Fibroblast of lung (primary cell): ENCODE results near the gene CYTH4. TPM values are rescaled to one million over a fixed set of nuclear protein-coding genes. Genes with fewer than 3 reads are reported as not detected.
A peak's percentile ranks its signal among the peaks of the same experiment; 100 is the strongest.

Source experiments
- DNase-seq, 2 donors: peaks; one replicate each; pipeline versions ENCODE4 v3.0.0 to v3.0.0-alpha.2; 2010; ENCODE audit warnings: low read depth in 2 of 2
- H2AFZ ChIP-seq: 2 replicates; pipeline ENCODE4 v1.5.1; 2012; ENCODE audit warnings: low read length, control low read depth, inconsistent platforms
- H3K27ac ChIP-seq: 2 replicates; pipeline ENCODE4 v1.5.1; 2011; ENCODE audit warnings: low read length, control low read depth; ENCODE audit not compliant: insufficient read depth
- H3K27me3 ChIP-seq: 2 replicates; pipeline ENCODE4 v1.5.1; 2011; ENCODE audit warnings: mild to moderate bottlenecking, low read length; ENCODE audit not compliant: control insufficient read depth, insufficient read depth
- H3K36me3 ChIP-seq: 2 replicates; pipeline ENCODE4 v1.5.1; 2011; ENCODE audit warnings: low read length; ENCODE audit not compliant: control insufficient read depth, insufficient read depth
- H3K4me1 ChIP-seq: 2 replicates; pipeline ENCODE4 v1.5.1; 2011; ENCODE audit warnings: low read length; ENCODE audit not compliant: control insufficient read depth, insufficient read depth; ENCODE audit errors: extremely low read depth
- H3K4me2 ChIP-seq: 2 replicates; pipeline ENCODE4 v1.5.1; 2011; ENCODE audit warnings: low read length, control low read depth; ENCODE audit not compliant: insufficient read depth; ENCODE audit errors: extremely low read depth
- H3K4me3 ChIP-seq, 4 experiments: fragments of 200-600 bp in 1 of 4; sonication (generic) in 1 of 4; replicated peaks in 1 of 4; 2 replicates each; pipeline ENCODE4 v1.5.1; 2011 to 2016; ENCODE audit warnings: low read length in 4 of 4, low read depth in 3 of 4, mild to moderate bottlenecking in 3 of 4, control low read depth in 2 of 4, inconsistent platforms in 1 of 4, mixed read lengths in 1 of 4; ENCODE audit not compliant: insufficient read depth in 1 of 4; ENCODE audit errors: control extremely low read depth in 1 of 4
- H3K79me2 ChIP-seq: 2 replicates; pipeline ENCODE4 v1.5.1; 2012; ENCODE audit warnings: mild to moderate bottlenecking, low read length, inconsistent platforms; ENCODE audit not compliant: control insufficient read depth, insufficient read depth
- H3K9ac ChIP-seq: 2 replicates; pipeline ENCODE4 v1.5.1; 2011; ENCODE audit warnings: mild to moderate bottlenecking, low read length, control low read depth; ENCODE audit not compliant: insufficient read depth
- H3K9me3 ChIP-seq: 2 replicates; pipeline ENCODE4 v1.5.1; 2012; ENCODE audit warnings: low read depth, low read length; ENCODE audit not compliant: control insufficient read depth, insufficient read depth
- H4K20me1 ChIP-seq: 2 replicates; pipeline ENCODE4 v1.5.1; 2011; ENCODE audit warnings: low read length; ENCODE audit not compliant: control insufficient read depth, insufficient read depth; ENCODE audit errors: extremely low read depth
- CTCF ChIP-seq, 2 donors: IDR thresholded peaks in 1 of 2; conservative IDR thresholded peaks in 1 of 2; 1 replicate in 1 of 2; 2 replicates in 1 of 2; pipeline ENCODE4 v1.5.1; 2011 to 2012; ENCODE audit warnings: low read length in 2 of 2, control low read depth in 1 of 2, inconsistent platforms in 1 of 2, low read depth in 1 of 2, mild to moderate bottlenecking in 1 of 2
- EZH2 ChIP-seq: IDR thresholded peaks from 2 replicates; pipeline ENCODE4 v1.5.1; 2012; ENCODE audit warnings: low read length, control low read depth, mild to moderate bottlenecking; ENCODE audit errors: missing control alignments
- polyA plus RNA-seq, 2 donors: library from polyadenylated mRNA; depleted of rRNA in 1 of 2; stranded (reverse) in 1 of 2; unstranded in 1 of 2; fragments of >200 nt; gene quantifications; 2 replicates each; pipeline ENCODE4 v1.2.1, GENCODE V29; 2011 to 2012; ENCODE audit warnings: missing spikeins in 1 of 2
- total RNA-seq: library from RNA; depleted of rRNA; stranded (reverse); fragments of >200 nt; gene quantifications from 2 replicates; pipeline ENCODE4 v1.2.1, GENCODE V29; 2014

The CYTH4 gene
- total and polyA plus RNA-seq, 2 donors (not counting 1 experiment from before 2014, with no cell fraction given): under 0.01 TPM; not detected in 1

GRCh38 chr22:37334859-37335805 is 52.8 kb downstream of the CYTH4 start:
- Histone ChIP-seq H3K4me1 (peaks cover 4% of the 10 kb centered on the region), H3K4me3 (no peak overlapping the region), H3K27ac (no peak overlapping the region), H3K9me3 (no peaks in the 10 kb centered on the region), H3K9ac (no peak overlapping the region), H3K27me3 (peaks cover 38% of the 10 kb centered on the region), H4K20me1 (no peaks in the 10 kb centered on the region), H3K36me3 (no peaks in the 10 kb centered on the region), H2AFZ (no peak overlapping the region), H3K79me2 (no peaks in the 10 kb centered on the region), H3K4me2 (no peak overlapping the region)
- peak; percentile 98 for TF ChIP-seq EZH2
- no peak for TF ChIP-seq CTCF (conservative IDR thresholded peaks at IDR 0.05 in 1 of 2, IDR thresholded peaks at IDR 0.05 in 1 of 2; ENCODE audit: low read depth in 1 of 2, low read length in 2 of 2)
- DNase-seq: no peak

GRCh38 chr22:37335806-37336199 is 53.5 kb downstream of the CYTH4 start:
- Histone ChIP-seq H3K27me3 (peaks cover 44% of the 10 kb centered on the region), H3K9me3 (no peaks in the 10 kb centered on the region), H2AFZ (no peak overlapping the region), H3K4me1 (peaks cover 4% of the 10 kb centered on the region), H3K36me3 (no peaks in the 10 kb centered on the region), H3K79me2 (no peaks in the 10 kb centered on the region), H3K4me2 (no peak overlapping the region), H3K27ac (no peak overlapping the region), H3K9ac (no peak overlapping the region), H3K4me3 (no peak overlapping the region), H4K20me1 (no peaks in the 10 kb centered on the region)
- TF ChIP-seq CTCF (conservative IDR thresholded peaks at IDR 0.05 in 1 of 2, IDR thresholded peaks at IDR 0.05 in 1 of 2; ENCODE audit: low read depth in 1 of 2, low read length in 2 of 2): no peak
- no peak for TF ChIP-seq EZH2
- no peak for DNase-seq

GRCh38 chr22:37336579-37336978 is 54.3 kb downstream of the CYTH4 start:
- no peak overlapping the region for H3K4me2 ChIP-seq
- no peak for TF ChIP-seq CTCF (conservative IDR thresholded peaks at IDR 0.05 in 1 of 2, IDR thresholded peaks at IDR 0.05 in 1 of 2; ENCODE audit: low read depth in 1 of 2, low read length in 2 of 2)
- no peak for TF ChIP-seq EZH2
- H3K27ac ChIP-seq: no peak overlapping the region
- DNase-seq: no peak
- H3K79me2 ChIP-seq: no peaks in the 10 kb centered on the region
- no peaks in the 10 kb centered on the region for H3K9me3 ChIP-seq
- no peak overlapping the region for H3K9ac ChIP-seq
- H3K4me3 ChIP-seq: no peak overlapping the region
- H2AFZ ChIP-seq: no peak overlapping the region
- no peaks in the 10 kb centered on the region for H3K4me1 ChIP-seq
- H3K27me3 ChIP-seq: peaks cover 48% of the 10 kb centered on the region
- no peaks in the 10 kb centered on the region for H4K20me1 ChIP-seq
- no peaks in the 10 kb centered on the region for H3K36me3 ChIP-seq
